GM21825 (cell line): Measurements from ENCODE around the gene ECT2L.
"Not testable (repeated sequence)": the region's sequence is repeated elsewhere in the genome, so short reads cannot be mapped to it uniquely, and the experiment has no call there.

Experiments used
- ATAC-seq: cut with Tn5 transposase; IDR thresholded peaks from one replicate; pipeline ENCODE4 v1.9.1; 2021; ENCODE audit warnings: mild to moderate bottlenecking, moderate library complexity; ENCODE audit not compliant: unreplicated experiment

The ECT2L gene

GRCh38 chr6:138926579-138926978 is 130.7 kb downstream of the ECT2L start:
- no peak for ATAC-seq

GRCh38 chr6:138931660-138932059 is 135.8 kb downstream of the ECT2L start:
- no peak for ATAC-seq

- not testable (repeated sequence) for ATAC-seq
Observed at GRCh38 chr6:138936873-138937272, 141.0 kb downstream of the ECT2L start.

GRCh38 chr6:138943089-138943625 is 147.3 kb downstream of the ECT2L start:
- no peak for ATAC-seq

GRCh38 chr6:138944412-138944811 is 148.5 kb downstream of the ECT2L start:
- peak; percentile 60 for ATAC-seq

GRCh38 chr6:138945354-138945753 is 149.5 kb downstream of the ECT2L start:
- no peak for ATAC-seq

- ATAC-seq, result no peak
Observed at GRCh38 chr6:138948004-138948403, 152.1 kb downstream of the ECT2L start.

GRCh38 chr6:138948546-138949179 is 152.8 kb downstream of the ECT2L start:
- ATAC-seq, result no peak

GRCh38 chr6:138953451-138953850 is 157.6 kb downstream of the ECT2L start:
- no peak for ATAC-seq
